ENCODE data around the gene TSPO. TPM values are rescaled to one million over a fixed set of nuclear protein-coding genes. Genes with fewer than 3 reads are reported as not detected.

The TSPO gene
- total RNA-seq, 1 experiment from 2014 or later: 604 TPM

GRCh38 chr22:43201486-43202219, 50.3 kb downstream of the TSPO start:
- no peak for DNase-seq (ENCODE audit: low read depth)

GRCh38 chr22:43202326-43202725, 51.0 kb downstream of the TSPO start:
- no peak for DNase-seq (ENCODE audit: low read depth)

- no peak for DNase-seq (ENCODE audit: low read depth)
These were observed 51.5 kb downstream of the TSPO start for GRCh38 chr22:43202756-43203410.

GRCh38 chr22:43203471-43203981, 52.2 kb downstream of the TSPO start:
- no peak for DNase-seq (ENCODE audit: low read depth)

- DNase-seq (ENCODE audit: low read depth): no peak
These were observed 53.9 kb downstream of the TSPO start for GRCh38 chr22:43205261-43205691.

- DNase-seq (ENCODE audit: low read depth): no peak
These were observed 54.6 kb downstream of the TSPO start for GRCh38 chr22:43205748-43206508.

- DNase-seq (ENCODE audit: low read depth): no peak
These were observed 55.3 kb downstream of the TSPO start for GRCh38 chr22:43206509-43207161.

GRCh38 chr22:43207386-43207785, 56.0 kb downstream of the TSPO start:
- DNase-seq (ENCODE audit: low read depth): no peak

GRCh38 chr22:43207849-43208702, 56.7 kb downstream of the TSPO start:
- DNase-seq (ENCODE audit: low read depth): no peak

GRCh38 chr22:43208703-43209522, 57.6 kb downstream of the TSPO start:
- DNase-seq (ENCODE audit: low read depth): no peak

GRCh38 chr22:43209523-43209890, 58.1 kb downstream of the TSPO start:
- DNase-seq (ENCODE audit: low read depth): no peak

- DNase-seq (ENCODE audit: low read depth): no peak
These were observed 58.6 kb downstream of the TSPO start for GRCh38 chr22:43209971-43210370.

- no peak for DNase-seq (ENCODE audit: low read depth)
These were observed 59.5 kb downstream of the TSPO start for GRCh38 chr22:43210631-43211515.

- DNase-seq (ENCODE audit: low read depth): no peak
These were observed 60.6 kb downstream of the TSPO start for GRCh38 chr22:43211941-43212433.

- no peak for DNase-seq (ENCODE audit: low read depth)
These were observed 61.1 kb downstream of the TSPO start for GRCh38 chr22:43212434-43212952.

All from LHCN-M2 (cell line).